Left lung (tissue), 10 donors: ENCODE measurements around the gene SH3TC2. TPM values are rescaled to one million over a fixed set of nuclear protein-coding genes. Genes with fewer than 3 reads are reported as not detected.

Experiments
- ATAC-seq: fragments of 200-7000 bp; cut with Tn5 transposase; one replicate; pipeline ENCODE4 v1.9.1; 2020; ENCODE audit warnings: moderate library complexity
- DNase-seq, 4 donors: peaks; one replicate each; pipeline ENCODE4 v3.0.0-alpha.2; 2013 to 2020
- H3K27ac ChIP-seq, 2 donors: fragments of 200-600 bp; sonication (generic) in 1 of 2; one replicate each; pipeline versions ENCODE4 v1.5.0 to v1.8.0; 2020 to 2021
- H3K27me3 ChIP-seq, 2 donors: fragments of 200-600 bp; sonication (generic) in 1 of 2; one replicate each; pipeline versions ENCODE4 v1.5.0 to v1.8.0; 2020 to 2021
- H3K36me3 ChIP-seq, 2 donors: fragments of 200-600 bp; sonication (generic) in 1 of 2; one replicate each; pipeline versions ENCODE4 v1.5.0 to v1.8.0; 2020 to 2021
- H3K4me1 ChIP-seq, 2 donors: fragments of 200-600 bp; one replicate each; pipeline ENCODE4 v1.8.0; 2021
- H3K4me3 ChIP-seq, 2 donors: fragments of 200-600 bp; sonication (generic) in 1 of 2; one replicate each; pipeline versions ENCODE4 v1.5.0 to v1.8.0; 2020 to 2021; ENCODE audit warnings: mild to moderate bottlenecking in 1 of 2
- H3K9me3 ChIP-seq, 2 donors: fragments of 200-600 bp; sonication (generic) in 1 of 2; one replicate each; pipeline versions ENCODE4 v1.5.0 to v1.8.0; 2020 to 2021
- CTCF ChIP-seq, 2 donors: fragments of 200-600 bp; sonication (generic) in 1 of 2; IDR thresholded peaks; one replicate each; pipeline versions ENCODE4 v1.5.0 to v1.8.0; 2021; ENCODE audit warnings: antibody characterized with exemption in 2 of 2
- intact Hi-C, 2 donors: fragments of 100-400 bp; cut with DNase I; formaldehyde crosslinking; loops; one replicate each; pipeline versions ENCODE4 v1.11.2 to v1.14.2; 2022
- polyA plus RNA-seq, 6 donors: library from polyadenylated mRNA; unstranded; fragments of 120-200 nt; gene quantifications; one replicate each; pipeline ENCODE4 v1.2.1, GENCODE V29; 2013; ENCODE audit not compliant: insufficient read length in 6 of 6
- total RNA-seq, 2 donors: library from RNA; stranded (reverse); fragmentation: NEBNext Ultra II Directional; extraction: Animal tissue kit (Norgen Biotek cat#: 25700); gene quantifications; one replicate each; pipeline ENCODE4 v1.2.1, GENCODE V29; 2021
- donor health status: DM: no; HTN: yes; CAD: no.
- donor health status: DM: no; HTN: no; CAD: no.

Gene SH3TC2
- total and polyA plus RNA-seq, 8 donors = 1.0 to 2.5 (median 2.1) TPM

- no peak for TF ChIP-seq CTCF (IDR thresholded peaks at IDR 0.05)
- DNase-seq (no peak), ATAC-seq (no peak)
- intact Hi-C loops = no loop called here
- Histone ChIP-seq H3K4me3 (no peak overlapping the region), H3K27ac (peak overlapping the region in 1 of 2 donors; percentile 14), H3K36me3 (no peaks in the 10 kb centered on the region), H3K9me3 (no peaks in the 10 kb centered on the region), H3K4me1 (peaks cover 0 to 63% of the 10 kb centered on the region in 2 donors), H3K27me3 (no peaks in the 10 kb centered on the region)
These were observed 22.4 kb downstream of the SH3TC2 start for GRCh38 chr5:149040421-149040820.

GRCh38 chr5:149039506-149039905, 23.4 kb downstream of the SH3TC2 start:
- Histone ChIP-seq H3K36me3 (no peaks in the 10 kb centered on the region), H3K4me3 (no peak overlapping the region), H3K4me1 (peaks cover 0 to 67% of the 10 kb centered on the region in 2 donors), H3K27ac (peak overlapping the region in 1 of 2 donors; percentile 14), H3K9me3 (no peaks in the 10 kb centered on the region), H3K27me3 (no peaks in the 10 kb centered on the region)
- no peak for TF ChIP-seq CTCF (IDR thresholded peaks at IDR 0.05)
- DNase-seq (no peak), ATAC-seq (no peak)
- intact Hi-C loops = loop anchor here in 1 of 2 donors (10.0 kb wide), 1 partner anchor 305 kb away; no protein-coding TSS in a partner anchor

- Histone ChIP-seq H3K36me3 (no peaks in the 10 kb centered on the region), H3K4me1 (peaks cover 0 to 64% of the 10 kb centered on the region in 2 donors), H3K9me3 (no peaks in the 10 kb centered on the region), H3K27me3 (no peaks in the 10 kb centered on the region), H3K4me3 (no peak overlapping the region), H3K27ac (peak overlapping the region in 1 of 2 donors; percentile 16)
- DNase-seq = no peak
- no peak for TF ChIP-seq CTCF (IDR thresholded peaks at IDR 0.05)
- intact Hi-C loops = loop anchor here in 1 of 2 donors (10.0 kb wide), 1 partner anchor 304 kb away; no protein-coding TSS in a partner anchor
- ATAC-seq = no peak
These were observed 24.4 kb downstream of the SH3TC2 start for GRCh38 chr5:149038336-149039080.

GRCh38 chr5:149037817-149038216, 25.0 kb downstream of the SH3TC2 start:
- Histone ChIP-seq H3K4me3 (no peak overlapping the region), H3K27ac (peak overlapping the region in 1 of 2 donors; percentile 16), H3K36me3 (no peaks in the 10 kb centered on the region), H3K9me3 (no peaks in the 10 kb centered on the region), H3K27me3 (no peaks in the 10 kb centered on the region), H3K4me1 (peaks cover 0 to 61% of the 10 kb centered on the region in 2 donors)
- no peak for TF ChIP-seq CTCF (IDR thresholded peaks at IDR 0.05)
- intact Hi-C loops = loop anchor here in 1 of 2 donors (10.0 kb wide), 1 partner anchor 303 kb away; no protein-coding TSS in a partner anchor
- no peak for DNase-seq
- ATAC-seq = no peak

GRCh38 chr5:149036970-149037369, 25.9 kb downstream of the SH3TC2 start:
- Histone ChIP-seq H3K4me1 (peaks cover 0 to 61% of the 10 kb centered on the region in 2 donors), H3K27ac (no peak overlapping the region), H3K4me3 (no peak overlapping the region), H3K27me3 (no peaks in the 10 kb centered on the region), H3K9me3 (no peaks in the 10 kb centered on the region), H3K36me3 (no peaks in the 10 kb centered on the region)
- TF ChIP-seq CTCF (IDR thresholded peaks at IDR 0.05) = no peak
- no peak for ATAC-seq
- intact Hi-C loops = loop anchor here in 1 of 2 donors (10.0 kb wide), 1 partner anchor 302 kb away; no protein-coding TSS in a partner anchor
- DNase-seq = no peak
